Endothelial cell of umbilical vein (primary cell): ENCODE data around the gene EME2. TPM values are rescaled to one million over a fixed set of nuclear protein-coding genes. Genes with fewer than 3 reads are reported as not detected.

Experiments
- BruUV-seq: library from RNA; stranded (reverse); fragments of 400-500 nt; replicated peaks from 2 replicates; lab custom pipeline; 2021; lab: Mats Ljungman, UMichigan
- CTCF ChIA-PET: fragments of 300-600, 350-600 bp; sonication (Branson Sonifier 250); formaldehyde crosslinking; loops from one replicate; lab custom pipeline; 2021; ENCODE audit warnings: antibody characterized with exemption, inconsistent platforms; lab: Charles Lee
- POLR2A ChIA-PET: fragments of 300-600, 350-600 bp; sonication (Branson Sonifier 250); formaldehyde crosslinking; loops from one replicate; lab custom pipeline; 2021; ENCODE audit warnings: antibody characterized with exemption, inconsistent platforms; lab: Charles Lee
- DNase-seq: peaks from one replicate; pipeline ENCODE4 v3.0.0-alpha.2; 2011; ENCODE audit warnings: low read depth, low spot score
- FAIRE-seq: peaks from 2 replicates; lab custom pipeline; 2011; peaks lifted over from hg19 to GRCh38; lab: Jason Lieb, UNC
- H2AFZ ChIP-seq: 2 replicates; pipeline ENCODE4 v1.6.0; 2012; ENCODE audit warnings: low read depth, low read length, control low read depth, inconsistent platforms
- H3K27ac ChIP-seq: 2 replicates; pipeline ENCODE4 v1.5.1; 2011; ENCODE audit warnings: low read depth, mild to moderate bottlenecking, control low read depth, low read length, moderate library complexity; ENCODE audit not compliant: insufficient read depth
- H3K27me3 ChIP-seq, 2 experiments: 2 replicates each; pipeline versions ENCODE4 v1.6.0 to v1.6.1; 2011; ENCODE audit warnings: low read length in 2 of 2, mixed read lengths in 1 of 2; ENCODE audit not compliant: control insufficient read depth in 2 of 2, insufficient read depth in 2 of 2
- H3K36me3 ChIP-seq, 2 experiments: 2 replicates in 1 of 2; 3 replicates in 1 of 2; pipeline ENCODE4 v1.5.1; 2011; ENCODE audit warnings: low read length in 2 of 2, mild to moderate bottlenecking in 1 of 2, moderate library complexity in 1 of 2; ENCODE audit not compliant: control insufficient read depth in 2 of 2, insufficient read depth in 2 of 2; ENCODE audit errors: extremely low read depth in 1 of 2
- H3K4me1 ChIP-seq: 3 replicates; pipeline ENCODE4 v1.5.1; 2011; ENCODE audit warnings: mild to moderate bottlenecking, low read length; ENCODE audit not compliant: control insufficient read depth, insufficient read depth; ENCODE audit errors: extremely low read depth
- H3K4me2 ChIP-seq: 2 replicates; pipeline ENCODE4 v1.6.1; 2011; ENCODE audit warnings: low read length, control low read depth, mixed read lengths; ENCODE audit not compliant: insufficient read depth
- H3K4me3 ChIP-seq, 3 experiments: fragments of 200-600 bp in 1 of 3; sonication (generic), shearing (Covaris generic) in 1 of 3; replicated peaks in 1 of 3; 2 replicates each; pipeline ENCODE4 v1.5.1; 2011 to 2016; ENCODE audit warnings: control low read depth in 3 of 3, low read length in 3 of 3, mild to moderate bottlenecking in 2 of 3, inconsistent platforms in 1 of 3, low read depth in 1 of 3, moderate library complexity in 1 of 3; ENCODE audit not compliant: insufficient read depth in 1 of 3
- H3K79me2 ChIP-seq: 2 replicates; pipeline ENCODE4 v1.6.0; 2012; ENCODE audit warnings: low read length, inconsistent platforms; ENCODE audit not compliant: control insufficient read depth, insufficient read depth
- H3K9ac ChIP-seq: replicated peaks from 2 replicates; pipeline ENCODE3; 2011; ENCODE audit warnings: low read length, control low read depth; ENCODE audit not compliant: insufficient read depth; ENCODE audit errors: extremely low read depth
- H3K9me1 ChIP-seq: replicated peaks from 3 replicates; pipeline ENCODE4 v1.6.0; 2011; ENCODE audit warnings: mild to moderate bottlenecking, low read length; ENCODE audit not compliant: control insufficient read depth, insufficient read depth; ENCODE audit errors: extremely low read depth
- H3K9me3 ChIP-seq: replicated peaks from 2 replicates; pipeline ENCODE4 v1.5.1; 2012; ENCODE audit warnings: low read length, inconsistent platforms; ENCODE audit not compliant: control insufficient read depth, insufficient read depth
- H4K20me1 ChIP-seq: replicated peaks from 2 replicates; pipeline ENCODE3; 2011; ENCODE audit warnings: mild to moderate bottlenecking, low read length; ENCODE audit not compliant: control insufficient read depth, insufficient read depth; ENCODE audit errors: extremely low read depth
- CTCF ChIP-seq, 2 donors: IDR thresholded peaks; 1 replicate in 1 of 2; 2 replicates in 1 of 2; pipeline ENCODE4 v1.5.1; 2011; ENCODE audit warnings: low read length in 2 of 2, mild to moderate bottlenecking in 2 of 2, moderate library complexity in 2 of 2, control low read depth in 1 of 2, inconsistent platforms in 1 of 2, low read depth in 1 of 2; ENCODE audit not compliant: insufficient read depth in 1 of 2; ENCODE audit errors: extremely low read depth in 1 of 2
- EZH2 ChIP-seq: IDR thresholded peaks from 2 replicates; pipeline ENCODE4 v1.6.1; 2012; ENCODE audit warnings: borderline replicate concordance, low read depth, mild to moderate bottlenecking, moderate library complexity, low read length, inconsistent platforms; ENCODE audit not compliant: severe bottlenecking
- FOS ChIP-seq: IDR thresholded peaks from 2 replicates; pipeline ENCODE4 v1.6.1; 2011; ENCODE audit warnings: mild to moderate bottlenecking, low read length, moderate library complexity, borderline replicate concordance; ENCODE audit not compliant: insufficient read depth
- GATA2 ChIP-seq: IDR thresholded peaks from 2 replicates; pipeline ENCODE4 v1.7.0; 2011; ENCODE audit warnings: low read depth, mild to moderate bottlenecking, moderate library complexity, mixed read lengths, low read length; ENCODE audit not compliant: insufficient read length, insufficient read depth
- JUN ChIP-seq: IDR thresholded peaks from 2 replicates; pipeline ENCODE4 v1.6.1; 2011; ENCODE audit warnings: borderline replicate concordance, low read depth; ENCODE audit not compliant: insufficient read length, insufficient read depth
- MAX ChIP-seq: IDR thresholded peaks from 2 replicates; pipeline ENCODE4 v1.6.1; 2011; ENCODE audit not compliant: insufficient read depth, insufficient read length
- POLR2A ChIP-seq: IDR thresholded peaks from 2 replicates; pipeline ENCODE4 v1.6.1; 2012; ENCODE audit warnings: low read depth, mild to moderate bottlenecking, control low read depth, low read length
- POLR2AphosphoS5 ChIP-seq: IDR thresholded peaks from 2 replicates; pipeline ENCODE4 v1.6.1; 2012; ENCODE audit warnings: low read depth, mild to moderate bottlenecking, control low read depth, low read length, moderate library complexity; ENCODE audit not compliant: insufficient read depth
- dilution Hi-C: fragments of 300-500 bp; cut with MboI; formaldehyde crosslinking; loops from one replicate; pipeline ENCODE4 v1.15.0; 2019; ENCODE audit warnings: low sequenced_read_pairs; ENCODE audit not compliant: extremely low pct_ligation_motif_present
- intact Hi-C: fragments of 100-400 bp; cut with micrococcal nuclease; formaldehyde crosslinking; loops from one replicate; pipeline ENCODE4 v1.10.0; 2022
- polyA plus RNA-seq, 4 experiments: library from polyadenylated mRNA; depleted of rRNA in 3 of 4; stranded (reverse) in 3 of 4; unstranded in 1 of 4; fragments of >200 nt; gene quantifications; 2 replicates each; pipeline versions ENCODE4 v1.2.1 to v1.2.3, GENCODE V29; 2011 to 2012; ENCODE audit warnings: missing spikeins in 1 of 4
- total RNA-seq: library from RNA; stranded (reverse); gene quantifications from 2 replicates; pipeline ENCODE4 v1.2.3, GENCODE V29; 2021

The EME2 gene
- total and polyA plus RNA-seq, 2 donors (not counting 3 experiments of a cell fraction or from before 2014, with no cell fraction given) = 9.7 to 21.4 TPM

- POLR2A ChIA-PET = interaction anchor here (1.4 kb wide), 1 partner anchor 7 kb away, joined by 6 read pairs; the partner anchor contains the start of genes NUBP2 and SPSB3
These were observed 2.6 kb downstream of the EME2 start for GRCh38 chr16:1775006-1775845.

GRCh38 chr16:1775846-1776671, 3.4 kb downstream of the EME2 start:
- Histone ChIP-seq H4K20me1 (no peaks in the 10 kb centered on the region), H3K27me3 (no peaks in the 10 kb centered on the region), H3K27ac (no peak overlapping the region), H3K4me2 (no peak overlapping the region), H3K79me2 (peaks cover 17% of the 10 kb centered on the region), H3K36me3 (peaks cover 0 to 44% of the 10 kb centered on the region in 2 experiments), H2AFZ (no peak overlapping the region), H3K4me1 (peaks cover 14% of the 10 kb centered on the region), H3K4me3 (no peak overlapping the region), H3K9me1 (no peaks in the 10 kb centered on the region), H3K9me3 (no peaks in the 10 kb centered on the region), H3K9ac (no peak overlapping the region)
- intact Hi-C loops (no loop called here), dilution Hi-C loops (no loop called here)
- TF ChIP-seq EZH2 (no peak), POLR2AphosphoS5 (no peak), CTCF (IDR thresholded peaks at IDR 0.05; ENCODE audit: extremely low read depth in 1 of 2, insufficient read depth in 1 of 2, low read depth in 1 of 2, low read length in 2 of 2) (no peak), GATA2 (no peak), POLR2A (no peak), JUN (no peak), MAX (no peak)
- FAIRE-seq (no peak), DNase-seq (no peak)
- BruUV-seq = no TSS peak
- CTCF ChIA-PET = no interaction called here
- POLR2A ChIA-PET = no interaction called here

More at GRCh38 chr16:1775006-1775845, 2.6 kb downstream of the EME2 start:
- dilution Hi-C loops (no loop called here), intact Hi-C loops (no loop called here)
- Histone ChIP-seq H4K20me1 (no peaks in the 10 kb centered on the region), H3K9ac (no peak overlapping the region), H3K9me1 (no peaks in the 10 kb centered on the region), H3K9me3 (no peaks in the 10 kb centered on the region), H3K36me3 (peaks cover 0 to 41% of the 10 kb centered on the region in 2 experiments), H3K4me2 (no peak overlapping the region), H3K4me1 (peaks cover 16% of the 10 kb centered on the region), H3K4me3 (no peak overlapping the region), H3K27me3 (no peaks in the 10 kb centered on the region), H3K79me2 (peaks cover 17% of the 10 kb centered on the region), H2AFZ (no peak overlapping the region), H3K27ac (no peak overlapping the region)
- DNase-seq (no peak), FAIRE-seq (no peak)
- TF ChIP-seq POLR2AphosphoS5 = no peak
- TF ChIP-seq GATA2 = no peak
- no peak for TF ChIP-seq FOS
- no TSS peak for BruUV-seq
- CTCF ChIA-PET = no interaction called here
